Endothelial cell of umbilical vein (primary cell): Measurements from ENCODE around the gene EP300. TPM values are rescaled to one million over a fixed set of nuclear protein-coding genes. Genes with fewer than 3 reads are reported as not detected.

ENCODE experiments used
- BruUV-seq: library from RNA; stranded (reverse); fragments of 400-500 nt; replicated peaks from 2 replicates; lab custom pipeline; 2021; lab: Mats Ljungman, UMichigan
- CTCF ChIA-PET: fragments of 300-600, 350-600 bp; sonication (Branson Sonifier 250); formaldehyde crosslinking; loops from one replicate; lab custom pipeline; 2021; ENCODE audit warnings: antibody characterized with exemption, inconsistent platforms; lab: Charles Lee
- POLR2A ChIA-PET: fragments of 300-600, 350-600 bp; sonication (Branson Sonifier 250); formaldehyde crosslinking; loops from one replicate; lab custom pipeline; 2021; ENCODE audit warnings: antibody characterized with exemption, inconsistent platforms; lab: Charles Lee
- DNase-seq: peaks from one replicate; pipeline ENCODE4 v3.0.0-alpha.2; 2011; ENCODE audit warnings: low read depth, low spot score
- FAIRE-seq: peaks from 2 replicates; lab custom pipeline; 2011; peaks lifted over from hg19 to GRCh38; lab: Jason Lieb, UNC
- H2AFZ ChIP-seq: 2 replicates; pipeline ENCODE4 v1.6.0; 2012; ENCODE audit warnings: low read depth, low read length, control low read depth, inconsistent platforms
- H3K27ac ChIP-seq: 2 replicates; pipeline ENCODE4 v1.5.1; 2011; ENCODE audit warnings: low read depth, mild to moderate bottlenecking, control low read depth, low read length, moderate library complexity; ENCODE audit not compliant: insufficient read depth
- H3K27me3 ChIP-seq, 2 experiments: 2 replicates each; pipeline versions ENCODE4 v1.6.0 to v1.6.1; 2011; ENCODE audit warnings: low read length in 2 of 2, mixed read lengths in 1 of 2; ENCODE audit not compliant: control insufficient read depth in 2 of 2, insufficient read depth in 2 of 2
- H3K36me3 ChIP-seq, 2 experiments: 2 replicates in 1 of 2; 3 replicates in 1 of 2; pipeline ENCODE4 v1.5.1; 2011; ENCODE audit warnings: low read length in 2 of 2, mild to moderate bottlenecking in 1 of 2, moderate library complexity in 1 of 2; ENCODE audit not compliant: control insufficient read depth in 2 of 2, insufficient read depth in 2 of 2; ENCODE audit errors: extremely low read depth in 1 of 2
- H3K4me1 ChIP-seq: 3 replicates; pipeline ENCODE4 v1.5.1; 2011; ENCODE audit warnings: mild to moderate bottlenecking, low read length; ENCODE audit not compliant: control insufficient read depth, insufficient read depth; ENCODE audit errors: extremely low read depth
- H3K4me2 ChIP-seq: 2 replicates; pipeline ENCODE4 v1.6.1; 2011; ENCODE audit warnings: low read length, control low read depth, mixed read lengths; ENCODE audit not compliant: insufficient read depth
- H3K4me3 ChIP-seq, 3 experiments: fragments of 200-600 bp in 1 of 3; sonication (generic), shearing (Covaris generic) in 1 of 3; replicated peaks in 1 of 3; 2 replicates each; pipeline ENCODE4 v1.5.1; 2011 to 2016; ENCODE audit warnings: control low read depth in 3 of 3, low read length in 3 of 3, mild to moderate bottlenecking in 2 of 3, inconsistent platforms in 1 of 3, low read depth in 1 of 3, moderate library complexity in 1 of 3; ENCODE audit not compliant: insufficient read depth in 1 of 3
- H3K79me2 ChIP-seq: 2 replicates; pipeline ENCODE4 v1.6.0; 2012; ENCODE audit warnings: low read length, inconsistent platforms; ENCODE audit not compliant: control insufficient read depth, insufficient read depth
- H3K9ac ChIP-seq: replicated peaks from 2 replicates; pipeline ENCODE3; 2011; ENCODE audit warnings: low read length, control low read depth; ENCODE audit not compliant: insufficient read depth; ENCODE audit errors: extremely low read depth
- H3K9me1 ChIP-seq: replicated peaks from 3 replicates; pipeline ENCODE4 v1.6.0; 2011; ENCODE audit warnings: mild to moderate bottlenecking, low read length; ENCODE audit not compliant: control insufficient read depth, insufficient read depth; ENCODE audit errors: extremely low read depth
- H3K9me3 ChIP-seq: replicated peaks from 2 replicates; pipeline ENCODE4 v1.5.1; 2012; ENCODE audit warnings: low read length, inconsistent platforms; ENCODE audit not compliant: control insufficient read depth, insufficient read depth
- H4K20me1 ChIP-seq: replicated peaks from 2 replicates; pipeline ENCODE3; 2011; ENCODE audit warnings: mild to moderate bottlenecking, low read length; ENCODE audit not compliant: control insufficient read depth, insufficient read depth; ENCODE audit errors: extremely low read depth
- EZH2 ChIP-seq: IDR thresholded peaks from 2 replicates; pipeline ENCODE4 v1.6.1; 2012; ENCODE audit warnings: borderline replicate concordance, low read depth, mild to moderate bottlenecking, moderate library complexity, low read length, inconsistent platforms; ENCODE audit not compliant: severe bottlenecking
- FOS ChIP-seq: IDR thresholded peaks from 2 replicates; pipeline ENCODE4 v1.6.1; 2011; ENCODE audit warnings: mild to moderate bottlenecking, low read length, moderate library complexity, borderline replicate concordance; ENCODE audit not compliant: insufficient read depth
- GATA2 ChIP-seq: IDR thresholded peaks from 2 replicates; pipeline ENCODE4 v1.7.0; 2011; ENCODE audit warnings: low read depth, mild to moderate bottlenecking, moderate library complexity, mixed read lengths, low read length; ENCODE audit not compliant: insufficient read length, insufficient read depth
- JUN ChIP-seq: IDR thresholded peaks from 2 replicates; pipeline ENCODE4 v1.6.1; 2011; ENCODE audit warnings: borderline replicate concordance, low read depth; ENCODE audit not compliant: insufficient read length, insufficient read depth
- MAX ChIP-seq: IDR thresholded peaks from 2 replicates; pipeline ENCODE4 v1.6.1; 2011; ENCODE audit not compliant: insufficient read depth, insufficient read length
- MYC ChIP-seq: IDR thresholded peaks from one replicate; pipeline ENCODE4 v1.6.1; 2011; ENCODE audit warnings: mild to moderate bottlenecking, low read depth, low read length
- POLR2A ChIP-seq: IDR thresholded peaks from 2 replicates; pipeline ENCODE4 v1.6.1; 2012; ENCODE audit warnings: low read depth, mild to moderate bottlenecking, control low read depth, low read length
- POLR2AphosphoS5 ChIP-seq: IDR thresholded peaks from 2 replicates; pipeline ENCODE4 v1.6.1; 2012; ENCODE audit warnings: low read depth, mild to moderate bottlenecking, control low read depth, low read length, moderate library complexity; ENCODE audit not compliant: insufficient read depth
- dilution Hi-C: fragments of 300-500 bp; cut with MboI; formaldehyde crosslinking; loops from one replicate; pipeline ENCODE4 v1.15.0; 2019; ENCODE audit warnings: low sequenced_read_pairs; ENCODE audit not compliant: extremely low pct_ligation_motif_present
- intact Hi-C: fragments of 100-400 bp; cut with micrococcal nuclease; formaldehyde crosslinking; loops from one replicate; pipeline ENCODE4 v1.10.0; 2022
- polyA plus RNA-seq, 4 experiments: library from polyadenylated mRNA; depleted of rRNA in 3 of 4; stranded (reverse) in 3 of 4; unstranded in 1 of 4; fragments of >200 nt; gene quantifications; 2 replicates each; pipeline versions ENCODE4 v1.2.1 to v1.2.3, GENCODE V29; 2011 to 2012; ENCODE audit warnings: missing spikeins in 1 of 4
- total RNA-seq: library from RNA; stranded (reverse); gene quantifications from 2 replicates; pipeline ENCODE4 v1.2.3, GENCODE V29; 2021

The EP300 gene
- total and polyA plus RNA-seq, 2 donors (not counting 3 experiments of a cell fraction or from before 2014, with no cell fraction given) = 24.4 to 63.0 TPM

GRCh38 chr22:41215926-41216325 lies 123.5 kb downstream of the EP300 start:
- intact Hi-C loops = loop anchor here (2.0 kb wide), 1 partner anchor 15 kb away; no protein-coding TSS in a partner anchor
- Histone ChIP-seq H3K9ac (no peak overlapping the region), H2AFZ (no peak overlapping the region), H3K27me3 (no peaks in the 10 kb centered on the region), H3K36me3 (peaks cover 0 to 6% of the 10 kb centered on the region in 2 experiments), H4K20me1 (no peaks in the 10 kb centered on the region), H3K27ac (no peak overlapping the region), H3K4me2 (no peak overlapping the region), H3K4me3 (no peak overlapping the region), H3K79me2 (no peaks in the 10 kb centered on the region), H3K9me1 (no peaks in the 10 kb centered on the region), H3K9me3 (no peaks in the 10 kb centered on the region), H3K4me1 (peaks cover 12% of the 10 kb centered on the region)
- FAIRE-seq (no peak), DNase-seq (no peak)
- dilution Hi-C loops = no loop called here
- BruUV-seq = no TSS peak
- ChIA-PET POLR2A (no interaction called here), CTCF (interaction anchor here (1.3 to 1.5 kb wide), 2 partner anchors 9 to 14 kb away, joined by 4 to 6 read pairs; no protein-coding TSS in a partner anchor)
- TF ChIP-seq EZH2 = no peak
- TF ChIP-seq FOS = no peak
- TF ChIP-seq JUN = no peak
- TF ChIP-seq POLR2A = no peak
- no peak for TF ChIP-seq MAX
- TF ChIP-seq GATA2 = no peak
- TF ChIP-seq MYC = no peak

GRCh38 chr22:41216984-41217383 lies 124.6 kb downstream of the EP300 start:
- Histone ChIP-seq H3K36me3 (peaks cover 0 to 7% of the 10 kb centered on the region in 2 experiments), H3K79me2 (no peaks in the 10 kb centered on the region), H3K27ac (peak overlapping the region; percentile 29), H4K20me1 (no peaks in the 10 kb centered on the region), H2AFZ (no peak overlapping the region), H3K4me2 (no peak overlapping the region), H3K9ac (no peak overlapping the region), H3K9me1 (no peaks in the 10 kb centered on the region), H3K4me1 (peaks cover 12% of the 10 kb centered on the region), H3K4me3 (no peak overlapping the region), H3K9me3 (no peaks in the 10 kb centered on the region), H3K27me3 (no peaks in the 10 kb centered on the region)
- no peak for TF ChIP-seq POLR2AphosphoS5
- dilution Hi-C loops (no loop called here), intact Hi-C loops (loop anchor here (1.0 to 2.0 kb wide), 2 partner anchors 14 to 36 kb away; no protein-coding TSS in a partner anchor)
- no TSS peak for BruUV-seq
- ChIA-PET POLR2A (no interaction called here), CTCF (interaction anchor here (0.9 to 1.8 kb wide), 5 partner anchors 10 to 21 kb away, joined by 3 to 8 read pairs (median 5); no protein-coding TSS in a partner anchor)
- FAIRE-seq (no peak), DNase-seq (no peak)
